NCI-H2196 treated with DMSO at 0.1 percent for 48 hours (cell line): ENCODE measurements around the gene MPZL3.
"Not testable (repeated sequence)": the region's sequence is repeated elsewhere in the genome, so short reads cannot be mapped to it uniquely, and the experiment has no call there.

Experiments used
- DNase-seq: peaks from one replicate; lab custom pipeline; 2025; ENCODE audit not compliant: unreplicated experiment; lab: John Stamatoyannopoulos, UW

MPZL3 gene

GRCh38 chr11:118186346-118187107, 65.6 kb downstream of the MPZL3 start:
- no peak for DNase-seq

DNA sequence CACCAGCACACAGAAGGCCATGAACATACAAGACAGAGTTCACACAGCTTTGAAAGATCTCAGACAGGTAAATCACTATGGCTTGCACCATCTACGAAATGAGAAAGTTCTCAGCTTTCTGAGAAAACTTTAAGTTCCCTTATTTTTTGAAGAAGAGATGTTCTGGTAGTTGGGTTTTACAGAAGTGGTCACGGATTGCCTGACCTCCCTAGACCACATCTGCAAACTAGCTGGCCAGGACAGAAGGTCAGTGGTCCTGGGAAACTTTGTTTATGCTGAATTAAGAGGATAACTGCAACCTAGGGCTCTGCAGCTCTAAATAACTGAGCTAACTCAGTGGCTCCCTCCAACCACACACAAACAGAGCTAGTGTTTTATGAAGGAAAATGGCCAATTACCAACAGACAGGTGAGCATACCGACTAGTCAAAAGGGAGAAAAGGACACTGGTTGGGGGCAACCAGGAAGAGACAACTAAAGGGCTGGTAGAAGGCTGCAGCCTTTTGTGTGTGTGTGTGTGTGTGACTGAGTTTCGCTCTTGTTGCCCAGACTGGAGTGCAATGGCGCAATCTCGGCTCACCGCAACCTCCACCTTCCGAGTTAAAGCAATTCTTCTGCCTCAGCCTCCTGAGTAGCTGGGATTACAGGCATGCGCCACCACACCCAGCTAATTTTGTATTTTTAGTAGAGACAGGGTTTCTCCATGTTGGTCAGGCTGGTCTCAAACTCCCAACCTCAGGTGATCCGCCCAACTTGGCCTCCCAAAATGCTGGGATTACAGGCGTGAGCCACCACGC, 67.2 kb downstream of the MPZL3 start:
- no peak for DNase-seq

- not testable (repeated sequence) for DNase-seq
Observed at GRCh38 chr11:118183691-118184090, 68.5 kb downstream of the MPZL3 start.

DNA sequence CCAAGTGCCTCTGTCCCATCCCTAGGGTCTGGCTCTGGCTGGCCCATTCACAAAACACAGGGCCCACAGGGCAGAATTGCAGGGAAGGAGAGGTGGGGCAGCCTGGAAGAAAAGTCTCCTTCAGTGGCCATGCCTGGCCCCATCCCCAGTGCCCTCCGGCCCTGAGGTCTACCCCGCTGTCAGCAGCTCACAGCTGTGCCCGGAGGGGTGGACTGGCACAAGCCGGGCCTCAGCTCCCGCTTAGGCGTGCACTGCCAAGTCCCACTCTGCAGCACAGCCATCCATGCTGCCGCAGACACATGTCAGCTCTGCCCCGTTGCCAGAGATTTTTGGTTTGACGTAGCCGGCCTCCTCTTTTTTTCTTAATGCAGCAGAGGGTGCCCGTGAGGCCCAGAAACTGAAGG, 71.9 kb downstream of the MPZL3 start:
- no peak for DNase-seq

DNA sequence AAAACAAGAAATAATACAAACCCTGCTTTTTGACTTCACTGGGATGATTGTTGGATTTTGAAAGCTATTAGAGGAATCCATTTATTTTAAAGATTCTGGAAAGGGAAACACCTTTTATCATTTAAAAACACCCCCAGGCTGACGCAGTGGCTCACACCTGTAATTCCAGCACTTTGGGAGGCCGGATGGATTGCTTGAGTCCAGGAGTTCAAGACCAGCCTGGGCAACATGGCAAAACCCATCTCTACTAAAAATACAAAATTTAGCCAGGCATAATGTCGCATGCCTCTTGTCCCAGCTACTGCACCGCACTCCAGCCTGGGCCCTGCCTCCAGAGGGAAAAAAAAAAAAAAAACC, 75.4 kb downstream of the MPZL3 start:
- no peak for DNase-seq
